ENCODE data around the gene DIO3. TPM values are rescaled to one million over a fixed set of nuclear protein-coding genes. Genes with fewer than 3 reads are reported as not detected.

Gene DIO3
- total RNA-seq, 3 donors from 2014 or later, result 1.8 to 2.5 (median 1.9) TPM

DNA sequence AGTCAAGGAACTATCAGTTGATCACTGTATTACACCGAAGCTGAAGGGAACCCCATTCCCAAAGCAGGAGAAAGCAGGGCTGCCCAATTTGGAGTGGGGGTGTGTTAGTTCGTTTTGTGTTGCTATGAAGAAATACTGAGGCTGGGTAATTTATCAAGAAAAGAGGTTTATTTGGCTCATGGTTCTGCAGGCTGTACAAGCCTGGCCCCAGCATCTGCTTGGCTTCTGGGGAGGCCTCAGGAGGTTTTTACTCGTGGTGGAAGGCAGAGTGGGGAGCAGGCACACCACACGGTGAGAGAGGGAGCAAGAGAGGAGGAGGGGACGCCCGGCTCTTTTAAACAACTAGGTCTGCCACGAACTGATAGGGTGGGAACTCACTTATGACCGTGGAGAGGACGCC lies 16.7 kb upstream of the DIO3 start:
- H3K4me1 ChIP-seq (ENCODE audit: low read depth), result peaks cover 12% of the 10 kb centered on the region
- ATAC-seq (no peak), DNase-seq (no peak)
- no peaks in the 10 kb centered on the region for H3K9me3 ChIP-seq
- H3K36me3 ChIP-seq (ENCODE audit: low read depth), result no peaks in the 10 kb centered on the region
- H3K4me3 ChIP-seq, result no peak overlapping the region
- TF ChIP-seq, protein P1, sequence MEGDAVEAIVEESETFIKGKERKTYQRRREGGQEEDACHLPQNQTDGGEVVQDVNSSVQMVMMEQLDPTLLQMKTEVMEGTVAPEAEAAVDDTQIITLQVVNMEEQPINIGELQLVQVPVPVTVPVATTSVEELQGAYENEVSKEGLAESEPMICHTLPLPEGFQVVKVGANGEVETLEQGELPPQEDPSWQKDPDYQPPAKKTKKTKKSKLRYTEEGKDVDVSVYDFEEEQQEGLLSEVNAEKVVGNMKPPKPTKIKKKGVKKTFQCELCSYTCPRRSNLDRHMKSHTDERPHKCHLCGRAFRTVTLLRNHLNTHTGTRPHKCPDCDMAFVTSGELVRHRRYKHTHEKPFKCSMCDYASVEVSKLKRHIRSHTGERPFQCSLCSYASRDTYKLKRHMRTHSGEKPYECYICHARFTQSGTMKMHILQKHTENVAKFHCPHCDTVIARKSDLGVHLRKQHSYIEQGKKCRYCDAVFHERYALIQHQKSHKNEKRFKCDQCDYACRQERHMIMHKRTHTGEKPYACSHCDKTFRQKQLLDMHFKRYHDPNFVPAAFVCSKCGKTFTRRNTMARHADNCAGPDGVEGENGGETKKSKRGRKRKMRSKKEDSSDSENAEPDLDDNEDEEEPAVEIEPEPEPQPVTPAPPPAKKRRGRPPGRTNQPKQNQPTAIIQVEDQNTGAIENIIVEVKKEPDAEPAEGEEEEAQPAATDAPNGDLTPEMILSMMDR (IDR thresholded peaks at IDR 0.05), result no peak
- intact Hi-C loops (cut with DNase I, micrococcal nuclease), result no loop called here

- peaks cover 12% of the 10 kb centered on the region for H3K4me1 ChIP-seq (ENCODE audit: low read depth)
- intact Hi-C loops (cut with DNase I, micrococcal nuclease), result no loop called here
- peak in 1 of 3 donors; percentile 40 for DNase-seq
- H3K9me3 ChIP-seq, result no peaks in the 10 kb centered on the region
- no peaks in the 10 kb centered on the region for H3K36me3 ChIP-seq (ENCODE audit: low read depth)
- TF ChIP-seq, protein P1 (IDR thresholded peaks at IDR 0.05), result no peak
- ATAC-seq, result no peak
- no peak overlapping the region for H3K4me3 ChIP-seq
Measured at GRCh38 chr14:101546706-101547105, 14.6 kb upstream of the DIO3 start.

- no peak for ATAC-seq
- peak in 2 of 3 donors; percentile 13 to 39 for DNase-seq
- H3K9me3 ChIP-seq, result no peaks in the 10 kb centered on the region
- TF ChIP-seq, protein P1 (IDR thresholded peaks at IDR 0.05), result no peak
- intact Hi-C loops (cut with DNase I, micrococcal nuclease), result no loop called here
- no peak overlapping the region for H3K4me3 ChIP-seq
- H3K4me1 ChIP-seq (ENCODE audit: low read depth), result peaks cover 8% of the 10 kb centered on the region
- H3K36me3 ChIP-seq (ENCODE audit: low read depth), result no peaks in the 10 kb centered on the region
Measured at GRCh38 chr14:101547107-101547738, 14.1 kb upstream of the DIO3 start.

- ATAC-seq, result no peak
- H3K4me1 ChIP-seq (ENCODE audit: low read depth), result peaks cover 8% of the 10 kb centered on the region
- H3K4me3 ChIP-seq, result no peak overlapping the region
- intact Hi-C loops (cut with DNase I, micrococcal nuclease), result no loop called here
- DNase-seq, result peak in 2 of 3 donors; percentile 17 to 43
- TF ChIP-seq, protein P1 (IDR thresholded peaks at IDR 0.05), result no peak
- no peaks in the 10 kb centered on the region for H3K9me3 ChIP-seq
- no peaks in the 10 kb centered on the region for H3K36me3 ChIP-seq (ENCODE audit: low read depth)
Measured at GRCh38 chr14:101547961-101548669, 13.2 kb upstream of the DIO3 start.

DNA sequence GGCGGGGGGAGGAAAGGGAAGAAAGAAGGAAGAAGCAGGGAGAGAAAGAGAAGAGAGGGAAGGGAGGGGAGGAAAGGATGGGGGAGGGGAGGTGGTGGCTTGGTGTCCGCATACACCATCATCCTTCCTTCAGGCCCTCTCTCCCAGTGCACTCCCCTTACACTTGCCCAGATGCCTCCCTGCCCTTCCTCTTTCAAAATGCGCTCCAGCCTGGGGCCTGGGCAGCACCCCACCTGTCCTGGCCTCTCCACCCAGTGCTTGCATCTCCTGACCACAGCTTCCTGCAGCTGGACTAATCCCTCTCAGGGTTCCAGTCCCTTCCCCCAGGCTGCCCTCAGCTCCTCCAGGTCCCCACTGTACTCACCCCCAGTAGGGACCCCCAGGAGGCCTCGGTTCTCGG lies 12.6 kb upstream of the DIO3 start:
- H3K36me3 ChIP-seq (ENCODE audit: low read depth), result no peaks in the 10 kb centered on the region
- DNase-seq (peak in 2 of 3 donors; percentile 16 to 20), ATAC-seq (no peak)
- intact Hi-C loops (cut with DNase I, micrococcal nuclease), result no loop called here
- H3K4me1 ChIP-seq (ENCODE audit: low read depth), result peaks cover 8% of the 10 kb centered on the region
- no peaks in the 10 kb centered on the region for H3K9me3 ChIP-seq
- H3K4me3 ChIP-seq, result no peak overlapping the region
- TF ChIP-seq, protein P1 (IDR thresholded peaks at IDR 0.05), result no peak

Measured in mucosa of descending colon (tissue), 3 donors.